K562 (cell line): ENCODE data around the gene ABCC12. TPM values are rescaled to one million over a fixed set of nuclear protein-coding genes. Genes with fewer than 3 reads are reported as not detected.

Source experiments
- ATAC-seq: fragments of 200-7000 bp; cut with Tn5 transposase; 3 replicates; pipeline ENCODE4 v1.9.1; 2020; ENCODE audit warnings: moderate library complexity
- BruUV-seq: library from RNA; stranded (reverse); fragments of 400-500 nt; replicated peaks from 2 replicates; lab custom pipeline; 2021; lab: Mats Ljungman, UMichigan
- CTCF ChIA-PET: fragments of 300-600 bp; formaldehyde crosslinking; extraction: SDS; loops from one replicate; lab custom pipeline; 2021; ENCODE audit warnings: low intra/inter-chr PET ratio; lab: Yijun Ruan, JAX
- POLR2A ChIA-PET: fragments of 300-600, 350-650 bp; sonication (Branson Sonifier 250); formaldehyde crosslinking; extraction: SDS; loops from one replicate; lab custom pipeline; 2021; ENCODE audit warnings: antibody characterized with exemption, inconsistent platforms; lab: Yijun Ruan, JAX
- DNase-seq, 4 experiments: peaks; one replicate each; pipeline versions ENCODE4 v3.0.0 to v3.0.0-alpha.2; 2011 to 2018; ENCODE audit warnings: low spot score in 3 of 4, mixed read lengths in 3 of 4; ENCODE audit errors: extremely low read depth in 1 of 4
- FAIRE-seq: peaks from 2 replicates; lab custom pipeline; 2011; peaks lifted over from hg19 to GRCh38; lab: Jason Lieb, UNC
- H2AFZ ChIP-seq: 2 replicates; pipeline ENCODE4 v1.6.0; 2011; ENCODE audit warnings: low read depth, low read length, control low read depth, inconsistent platforms
- H3K27ac ChIP-seq: fragments of 200-600 bp; 3 replicates; pipeline ENCODE4 v1.8.0; 2011; ENCODE audit warnings: low read depth, mild to moderate bottlenecking, control low read depth, inconsistent platforms, low read length, moderate library complexity, mixed read lengths; ENCODE audit errors: extremely low read depth
- H3K27me3 ChIP-seq, 2 experiments: fragments of 300-600 bp in 1 of 2; 2 replicates in 1 of 2; 3 replicates in 1 of 2; pipeline versions ENCODE4 v1.6.0 to v1.8.0; 2011; ENCODE audit warnings: inconsistent platforms in 2 of 2, low read length in 2 of 2, mild to moderate bottlenecking in 1 of 2, mixed read lengths in 1 of 2, moderate library complexity in 1 of 2; ENCODE audit not compliant: control insufficient read depth in 2 of 2, insufficient read depth in 2 of 2
- H3K36me3 ChIP-seq: fragments of 300-600 bp; 3 replicates; pipeline ENCODE4 v1.8.0; 2011; ENCODE audit warnings: mild to moderate bottlenecking, low read length, inconsistent platforms; ENCODE audit not compliant: control insufficient read depth, insufficient read depth
- H3K4me1 ChIP-seq, 2 experiments: fragments of 200-600 bp in 1 of 2; replicated peaks in 1 of 2; 2 replicates in 1 of 2; 3 replicates in 1 of 2; pipeline versions ENCODE4 v1.5.1 to v1.8.0; 2011; ENCODE audit warnings: inconsistent platforms in 2 of 2, low read length in 2 of 2, mild to moderate bottlenecking in 1 of 2, mixed read lengths in 1 of 2, moderate library complexity in 1 of 2; ENCODE audit not compliant: control insufficient read depth in 2 of 2, insufficient read depth in 2 of 2
- H3K4me2 ChIP-seq: 2 replicates; pipeline ENCODE4 v1.6.1; 2011; ENCODE audit warnings: low read length, control low read depth, inconsistent platforms, mixed read lengths; ENCODE audit not compliant: insufficient read depth
- H3K4me3 ChIP-seq: fragments of 200-600 bp; sonication (generic), shearing (Covaris generic); 2 replicates; pipeline ENCODE4 v1.5.1; 2016; ENCODE audit warnings: control low read depth, inconsistent platforms
- H3K79me2 ChIP-seq: fragments of 200-600 bp; 3 replicates; pipeline ENCODE4 v1.8.0; 2011; ENCODE audit warnings: low read length, inconsistent platforms; ENCODE audit not compliant: control insufficient read depth, insufficient read depth
- H3K9ac ChIP-seq, 2 experiments: 2 replicates each; pipeline versions ENCODE4 v1.6.0 to v1.6.1; 2011; ENCODE audit warnings: low read depth in 2 of 2, low read length in 2 of 2, control low read depth in 1 of 2, inconsistent platforms in 1 of 2, mild to moderate bottlenecking in 1 of 2, mixed read lengths in 1 of 2; ENCODE audit not compliant: insufficient read depth in 1 of 2
- H3K9me1 ChIP-seq: one replicate; pipeline ENCODE4 v1.6.0; 2011; ENCODE audit warnings: inconsistent platforms, mild to moderate bottlenecking, low read length, moderate library complexity; ENCODE audit not compliant: control insufficient read depth, insufficient read depth
- H3K9me3 ChIP-seq: replicated peaks from 2 replicates; pipeline ENCODE4 v1.5.1; 2011; ENCODE audit warnings: low read depth, low read length, inconsistent platforms; ENCODE audit not compliant: control insufficient read depth, insufficient read depth
- H4K20me1 ChIP-seq: replicated peaks from 2 replicates; pipeline ENCODE4 v1.6.1; 2011; ENCODE audit warnings: low read length, inconsistent platforms, mixed read lengths; ENCODE audit not compliant: control insufficient read depth, insufficient read depth
- EWSR1 ChIP-seq: fragments of 450-650 bp; IDR thresholded peaks from 2 replicates; pipeline ENCODE4 v1.6.1; 2018; ENCODE audit warnings: borderline replicate concordance, mild to moderate bottlenecking, low read depth, moderate library complexity; ENCODE audit not compliant: partially characterized antibody
- RAD21 ChIP-seq, 2 experiments: fragments of 250-450 bp in 1 of 2; fragments of 450-650 bp in 1 of 2; sonication (Bioruptor Pico) in 1 of 2; formaldehyde crosslinking in 1 of 2; IDR thresholded peaks in 1 of 2; conservative IDR thresholded peaks in 1 of 2; 2 replicates each; pipeline versions ENCODE4 v1.4.0 to v1.8.0; 2020 to 2022; ENCODE audit warnings: mild to moderate bottlenecking in 2 of 2, moderate library complexity in 1 of 2
- SMC3 ChIP-seq: conservative IDR thresholded peaks from 2 replicates; pipeline ENCODE4 v1.6.1; 2011; ENCODE audit warnings: low read depth, low read length, improper control_type of control experiment; ENCODE audit not compliant: insufficient read depth
- WGBS: fragments of 100-300 bp; shearing (Covaris generic); methylation state at CpG from one replicate; pipeline ENCODE4 v1.1.6; 2016; ENCODE audit warnings: low coverage, mixed read lengths; ENCODE audit not compliant: insufficient coverage; ENCODE audit errors: missing lambda C conversion rate; 5-methylcytosine and 5-hydroxymethylcytosine counted together
- in situ Hi-C: fragments of 300-500 bp; cut with MboI; formaldehyde crosslinking; loops from 4 replicates; pipeline ENCODE4 v1.15.0; 2018; ENCODE audit warnings: inconsistent platforms, mixed read lengths
- intact Hi-C: fragments of 100-400 bp; cut with micrococcal nuclease; formaldehyde crosslinking; loops from 2 replicates; pipeline ENCODE4 v1.14.2; 2022
- polyA plus RNA-seq, 8 experiments: library from polyadenylated mRNA; depleted of rRNA in 4 of 8; stranded (reverse) in 5 of 8; unstranded in 3 of 8; fragments of >200 nt; fragmentation: Nextera tagmentation in 2 of 8; fragmentation: Illumina TruSeq in 1 of 8; extraction: Ambion mirVana in 2 of 8; extraction: Trizol in 1 of 8; gene quantifications; 2 replicates each; pipeline versions ENCODE4 v1.2.1 to v1.2.3, GENCODE V29; 2011 to 2014; ENCODE audit warnings: inconsistent platforms in 1 of 8, missing spikeins in 1 of 8
- total RNA-seq, 7 experiments: library from RNA; depleted of rRNA in 6 of 7; stranded (reverse); fragments of >200 nt in 6 of 7; fragmentation: Illumina TruSeq in 2 of 7; extraction: Trizol in 2 of 7; gene quantifications; 2 replicates each; pipeline versions ENCODE4 v1.2.1 to v1.2.3, GENCODE V29; 2011 to 2021; ENCODE audit warnings: low replicate concordance in 1 of 7
- TF ChIP-seq, protein P1 (sequence below), 3 experiments: IDR thresholded peaks in 2 of 3; conservative IDR thresholded peaks in 1 of 3; 2 replicates each; pipeline ENCODE4 v1.5.1; 2011 to 2012; ENCODE audit warnings: low read length in 3 of 3, mild to moderate bottlenecking in 3 of 3, control low read depth in 2 of 3, improper control_type of control experiment in 1 of 3, inconsistent platforms in 1 of 3, low read depth in 1 of 3, mixed read lengths in 1 of 3, moderate library complexity in 1 of 3; ENCODE audit not compliant: insufficient read depth in 2 of 3
- TF ChIP-seq, protein P2 (sequence below): sonication (generic); formaldehyde crosslinking; IDR thresholded peaks from 2 replicates; pipeline ENCODE4 v1.8.0; 2022; ENCODE audit warnings: missing genetic modification reagents, mild to moderate bottlenecking, moderate library complexity, borderline replicate concordance

ABCC12 gene
- total and polyA plus RNA-seq, 9 of the 15 experiments (the other 6 are each of a cell fraction or from before 2014, with no cell fraction given): not detected

DNA sequence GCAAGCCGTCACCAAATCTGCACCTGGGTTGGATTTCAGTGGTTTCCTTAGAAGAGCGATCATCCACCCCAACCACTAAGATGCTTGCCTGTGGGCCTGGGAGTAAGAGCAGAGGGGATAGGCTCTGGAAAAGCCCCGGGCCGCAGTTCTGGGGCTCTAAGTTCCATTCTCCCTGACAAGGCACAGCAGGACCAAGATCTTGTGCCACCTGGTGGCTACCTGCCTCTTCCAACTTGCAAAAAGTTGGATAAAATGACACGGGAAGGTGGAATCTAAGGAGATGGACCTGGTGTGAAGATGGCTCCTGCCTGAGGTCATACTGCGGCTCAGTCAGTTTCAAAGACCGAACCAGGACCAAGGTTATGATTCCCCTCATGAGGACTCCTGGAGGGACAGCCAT is 42.3 kb downstream of the ABCC12 start:
- CTCF ChIA-PET: no interaction called here
- TF ChIP-seq RAD21 (CRISPR knock-in tag; conservative IDR thresholded peaks at IDR 0.05 in 1 of 2, IDR thresholded peaks at IDR 0.05 in 1 of 2): 0 out of 4 replicates have a peak, but pooled peaks of 1 of the 2 experiments have one; percentile 12
- TF ChIP-seq EWSR1: no peak
- TF ChIP-seq, protein P1, sequence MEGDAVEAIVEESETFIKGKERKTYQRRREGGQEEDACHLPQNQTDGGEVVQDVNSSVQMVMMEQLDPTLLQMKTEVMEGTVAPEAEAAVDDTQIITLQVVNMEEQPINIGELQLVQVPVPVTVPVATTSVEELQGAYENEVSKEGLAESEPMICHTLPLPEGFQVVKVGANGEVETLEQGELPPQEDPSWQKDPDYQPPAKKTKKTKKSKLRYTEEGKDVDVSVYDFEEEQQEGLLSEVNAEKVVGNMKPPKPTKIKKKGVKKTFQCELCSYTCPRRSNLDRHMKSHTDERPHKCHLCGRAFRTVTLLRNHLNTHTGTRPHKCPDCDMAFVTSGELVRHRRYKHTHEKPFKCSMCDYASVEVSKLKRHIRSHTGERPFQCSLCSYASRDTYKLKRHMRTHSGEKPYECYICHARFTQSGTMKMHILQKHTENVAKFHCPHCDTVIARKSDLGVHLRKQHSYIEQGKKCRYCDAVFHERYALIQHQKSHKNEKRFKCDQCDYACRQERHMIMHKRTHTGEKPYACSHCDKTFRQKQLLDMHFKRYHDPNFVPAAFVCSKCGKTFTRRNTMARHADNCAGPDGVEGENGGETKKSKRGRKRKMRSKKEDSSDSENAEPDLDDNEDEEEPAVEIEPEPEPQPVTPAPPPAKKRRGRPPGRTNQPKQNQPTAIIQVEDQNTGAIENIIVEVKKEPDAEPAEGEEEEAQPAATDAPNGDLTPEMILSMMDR (IDR thresholded peaks at IDR 0.05 in 2 of 3, conservative IDR thresholded peaks at IDR 0.05 in 1 of 3; ENCODE audit: insufficient read depth in 2 of 3, low read depth in 1 of 3, low read length in 3 of 3): peak in 2 of 3 experiments; percentile 26; a peak in 3 of 6 replicates
- 0 out of 2 replicates have a peak, but pooled peaks have one; percentile 3 for TF ChIP-seq SMC3
- TF ChIP-seq, protein P2, sequence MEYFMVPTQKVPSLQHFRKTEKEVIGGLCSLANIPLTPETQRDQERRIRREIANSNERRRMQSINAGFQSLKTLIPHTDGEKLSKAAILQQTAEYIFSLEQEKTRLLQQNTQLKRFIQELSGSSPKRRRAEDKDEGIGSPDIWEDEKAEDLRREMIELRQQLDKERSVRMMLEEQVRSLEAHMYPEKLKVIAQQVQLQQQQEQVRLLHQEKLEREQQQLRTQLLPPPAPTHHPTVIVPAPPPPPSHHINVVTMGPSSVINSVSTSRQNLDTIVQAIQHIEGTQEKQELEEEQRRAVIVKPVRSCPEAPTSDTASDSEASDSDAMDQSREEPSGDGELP (CRISPR knock-in tag): no peak
- TF ChIP-seq, all 486 proteins: peak for 3
- H2AFZ ChIP-seq: no peak overlapping the region
- H3K27me3 ChIP-seq: peaks cover 0 to 20% of the 10 kb centered on the region in 2 experiments; a peak in 2 of 5 replicates
- POLR2A ChIA-PET: interaction anchor here (0.6 kb wide), 2 partner anchors 698 to 1188 kb away, joined by 3 read pairs; no protein-coding TSS in a partner anchor
- BruUV-seq: no TSS peak
- peaks cover 0 to 10% of the 10 kb centered on the region in 2 experiments; a peak in 1 of 5 replicates for H3K4me1 ChIP-seq
- in situ Hi-C loops (no loop called here), intact Hi-C loops (no loop called here)
- FAIRE-seq: no peak
- peak in 1 of 4 experiments; percentile 11 for DNase-seq
- WGBS: 0% methylated on average over 5 of the region's 7 CpGs
- no peak overlapping the region for H3K4me2 ChIP-seq
- H3K36me3 ChIP-seq: no peaks in the 10 kb centered on the region
- H3K9me1 ChIP-seq: no peaks in the 10 kb centered on the region
- H3K9me3 ChIP-seq: no peaks in the 10 kb centered on the region
- no peak overlapping the region for H3K27ac ChIP-seq
- H3K79me2 ChIP-seq: no peaks in the 10 kb centered on the region
- H4K20me1 ChIP-seq: peaks cover 2% of the 10 kb centered on the region; the same call in 1 of the 2 replicates
- no peak overlapping the region for H3K9ac ChIP-seq
- ATAC-seq: no peak
- H3K4me3 ChIP-seq: no peak overlapping the region
